ENCODE measurements around the gene FBXW5.

The FBXW5 gene

DNA sequence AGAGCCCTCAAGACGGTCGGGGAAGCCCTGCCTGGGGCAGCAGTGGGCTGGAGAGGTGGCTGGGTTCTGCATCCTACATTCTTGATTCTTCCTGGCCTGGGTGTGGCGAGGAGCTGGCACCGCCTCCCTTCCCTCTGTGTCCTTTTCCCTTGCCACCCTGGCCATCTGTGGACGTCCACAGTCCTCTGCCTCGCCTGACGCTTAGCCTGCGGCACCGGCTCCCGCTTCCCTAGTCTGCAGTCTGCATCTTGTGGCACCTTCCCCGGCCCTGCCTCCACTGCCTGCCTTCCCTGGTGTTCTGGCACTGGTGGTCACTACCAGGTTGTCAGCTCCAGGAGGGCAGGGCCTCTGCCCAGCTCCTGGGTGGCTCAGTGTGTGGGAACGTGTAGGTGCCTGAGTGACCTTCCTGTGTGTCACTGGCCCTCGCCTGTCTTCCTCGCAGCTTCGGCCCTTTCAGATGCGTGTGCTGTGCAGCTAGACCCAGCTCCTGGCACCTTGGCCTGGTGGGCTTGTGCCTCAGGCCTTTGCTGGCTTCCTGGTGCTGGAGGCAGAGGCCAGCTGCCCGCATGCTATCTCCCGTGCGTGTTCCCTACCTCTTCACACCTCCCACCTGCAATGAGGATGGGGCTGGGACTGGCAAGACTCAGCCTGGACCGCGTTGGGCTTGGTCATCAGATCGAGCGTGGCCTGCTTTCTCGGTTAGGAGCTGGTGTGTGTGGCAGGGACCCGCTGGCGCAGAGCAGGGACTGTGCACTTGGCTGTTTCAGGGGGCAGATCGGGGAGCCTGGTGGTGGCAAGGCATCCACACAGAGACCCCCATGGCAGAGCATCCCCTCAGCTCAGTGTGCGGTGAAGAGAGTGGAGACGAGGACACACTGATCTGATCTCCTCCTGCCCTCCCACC lies 37.3 kb downstream of the FBXW5 start:
- DNase-seq (ENCODE audit: low spot score) = no peak

GRCh38 chr9:136906266-136906665 lies 38.3 kb downstream of the FBXW5 start:
- no peak for DNase-seq (ENCODE audit: low spot score)

- no peak for DNase-seq (ENCODE audit: low spot score)
These were observed 41.4 kb downstream of the FBXW5 start for GRCh38 chr9:136903041-136903554.

- DNase-seq (ENCODE audit: low spot score) = peak; percentile 71
These were observed 42.2 kb downstream of the FBXW5 start for GRCh38 chr9:136902259-136902821.

DNA sequence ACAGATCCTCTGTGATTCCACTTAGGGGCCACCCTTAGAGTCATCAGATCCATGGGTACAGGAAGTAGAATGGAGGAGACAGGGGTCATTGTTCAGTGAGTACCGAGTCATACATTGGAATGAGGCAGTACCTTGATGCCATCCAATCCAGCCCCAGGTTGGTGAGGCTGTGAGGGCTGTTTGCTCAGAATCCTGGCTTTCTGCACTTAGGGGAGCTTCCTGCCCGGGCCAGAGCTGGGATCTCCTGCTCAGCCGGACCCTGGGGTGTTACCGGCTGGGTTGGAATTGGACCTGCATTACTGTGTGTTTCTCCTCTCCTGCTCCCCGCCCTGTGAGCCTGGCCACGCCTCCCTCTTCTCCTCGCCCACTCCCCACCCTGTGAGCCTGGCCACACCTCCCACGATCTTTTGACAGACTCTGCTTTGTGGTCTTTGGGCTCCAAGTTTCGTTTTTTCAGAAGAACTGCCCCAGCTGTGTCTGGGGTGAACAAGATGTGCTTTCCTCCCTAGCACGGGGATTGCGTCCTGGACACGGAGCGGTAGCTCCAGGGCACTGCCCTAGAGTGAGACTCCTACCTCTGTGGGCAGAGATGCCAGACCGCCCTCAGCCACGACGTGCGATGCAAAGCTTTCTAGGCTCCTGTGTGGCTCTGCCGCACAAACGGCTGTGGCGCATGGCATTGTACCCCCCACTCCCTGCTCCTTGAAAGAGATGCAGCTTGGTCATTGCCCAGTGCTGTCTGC lies 42.9 kb downstream of the FBXW5 start:
- peak; percentile 74 for DNase-seq (ENCODE audit: low spot score)

DNA sequence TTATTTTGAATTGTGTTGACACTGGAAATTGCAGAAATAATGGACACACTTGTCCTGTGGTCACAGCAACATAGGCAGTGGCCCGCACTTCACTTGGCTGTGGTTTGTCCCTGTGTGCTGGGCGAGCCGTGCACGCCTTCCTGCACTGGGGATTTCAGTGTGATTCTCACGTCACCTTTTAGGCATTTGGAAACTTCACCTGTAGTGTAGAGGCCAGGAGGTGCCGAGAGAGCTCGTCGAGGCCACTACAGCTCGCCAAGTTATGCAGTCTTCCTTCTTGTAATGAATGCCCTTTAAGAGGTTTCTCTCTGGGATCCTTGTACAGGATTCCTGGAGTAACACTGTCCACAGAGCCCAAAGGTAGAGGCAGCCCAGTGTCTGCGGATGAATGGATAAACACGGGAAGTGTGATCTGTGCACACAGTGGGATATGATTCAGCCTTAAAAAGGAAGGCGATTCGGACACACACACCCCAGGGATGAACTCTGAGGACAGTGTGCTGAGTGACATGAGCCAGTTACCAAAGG lies 43.5 kb downstream of the FBXW5 start:
- DNase-seq (ENCODE audit: low spot score) = no peak

- DNase-seq (ENCODE audit: low spot score) = no peak
These were observed 44.0 kb downstream of the FBXW5 start for GRCh38 chr9:136900556-136900955.

DNA sequence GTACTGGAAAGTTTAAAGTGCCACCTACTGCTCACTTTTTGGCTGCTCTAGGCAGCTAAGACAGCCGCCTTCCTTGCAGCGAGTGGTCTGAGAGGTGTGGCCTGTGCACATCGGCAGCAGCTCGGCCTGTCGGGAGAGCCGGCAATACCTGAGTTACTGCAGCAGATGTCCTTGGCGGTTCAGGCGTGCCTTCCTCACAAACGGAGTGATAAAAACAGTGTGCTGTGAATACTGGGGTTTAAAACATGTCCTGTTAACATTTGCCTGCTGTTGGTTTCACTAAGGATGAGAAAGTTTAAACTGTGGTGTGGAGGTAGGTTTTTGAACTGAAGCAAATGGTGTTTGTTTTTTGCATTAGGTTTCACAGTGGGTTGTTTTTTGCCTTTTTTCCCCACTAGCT lies 45.3 kb downstream of the FBXW5 start:
- DNase-seq (ENCODE audit: low spot score) = no peak

GRCh38 chr9:136898483-136899100 lies 45.9 kb downstream of the FBXW5 start:
- DNase-seq (ENCODE audit: low spot score) = no peak

DNA sequence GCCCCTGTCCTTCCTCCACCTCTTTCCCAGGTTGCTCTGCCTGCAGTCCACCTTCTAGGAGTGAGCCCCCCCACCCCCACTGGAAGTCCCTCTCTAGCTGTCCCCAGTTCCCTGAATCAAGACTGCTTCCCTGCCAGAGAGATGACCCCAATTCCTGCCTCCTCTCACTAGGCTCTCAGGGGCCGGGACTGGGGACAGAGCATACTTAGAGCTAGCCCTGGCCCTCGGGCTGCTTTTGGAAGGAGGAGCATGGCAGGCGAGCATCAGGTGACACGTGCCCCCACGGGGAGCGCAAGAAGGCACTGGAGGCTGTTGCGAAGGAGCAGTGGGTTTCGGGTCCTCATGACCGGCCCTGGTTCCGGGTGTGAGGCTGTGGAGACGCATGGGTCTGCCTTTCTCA lies 48.5 kb downstream of the FBXW5 start:
- DNase-seq (ENCODE audit: low spot score) = no peak

DNA sequence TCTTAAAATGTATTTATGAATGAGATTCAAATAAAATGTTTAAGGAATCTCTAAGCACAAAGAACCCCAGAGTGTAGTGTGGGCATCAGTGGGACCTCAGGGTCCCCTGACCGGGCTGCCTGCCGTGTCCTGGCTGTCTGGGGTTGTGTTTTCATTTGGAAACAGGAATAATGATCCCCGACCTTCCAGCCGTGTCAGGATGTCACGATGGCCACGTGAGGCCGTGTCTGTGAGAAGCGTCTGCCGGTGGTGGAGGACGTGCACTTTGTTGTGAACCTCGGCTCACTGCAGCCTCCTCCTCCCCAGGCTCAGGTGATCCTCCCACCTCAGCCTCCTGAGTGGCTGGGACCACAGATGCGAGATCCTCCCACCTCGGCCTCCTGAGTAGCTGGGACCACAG lies 53.9 kb downstream of the FBXW5 start:
- no peak for DNase-seq (ENCODE audit: low spot score)

Measured in AG08395 (cell line).